DMS114 treated with DMSO at 0.1 percent for 48 hours (cell line): ENCODE data around the gene PAQR9.

ENCODE experiments used
- DNase-seq: peaks from one replicate; lab custom pipeline; 2025; ENCODE audit not compliant: unreplicated experiment; lab: John Stamatoyannopoulos, UW

The PAQR9 gene

DNA sequence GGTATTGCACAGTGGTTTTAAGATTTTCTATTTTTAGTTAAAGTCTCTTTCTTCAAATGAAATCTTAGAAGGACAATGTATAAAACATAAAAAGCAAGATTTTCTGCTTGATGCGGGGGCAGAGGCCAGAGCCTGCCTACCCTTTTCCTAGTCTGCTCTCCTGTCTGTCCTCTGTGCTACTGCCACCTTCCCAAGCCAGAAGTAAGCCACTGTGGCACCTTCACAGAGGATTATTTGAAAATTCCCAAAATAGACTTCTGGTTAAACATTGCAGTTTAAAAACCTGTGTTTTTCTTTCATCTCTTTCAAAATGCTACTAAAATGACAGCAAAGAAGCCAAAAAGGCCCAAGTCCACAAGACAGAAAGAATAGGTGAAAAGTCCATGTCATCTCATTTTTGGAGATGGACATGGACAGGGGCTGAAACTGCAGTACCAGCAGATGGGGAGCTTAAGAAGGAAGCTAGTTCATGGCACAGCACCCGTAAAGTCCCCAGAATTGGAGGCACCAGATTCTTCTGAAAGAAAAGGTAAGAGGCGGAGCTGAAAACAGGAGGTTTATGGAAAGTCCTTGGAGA, 37.0 kb downstream of the PAQR9 start:
- DNase-seq: no peak

DNA sequence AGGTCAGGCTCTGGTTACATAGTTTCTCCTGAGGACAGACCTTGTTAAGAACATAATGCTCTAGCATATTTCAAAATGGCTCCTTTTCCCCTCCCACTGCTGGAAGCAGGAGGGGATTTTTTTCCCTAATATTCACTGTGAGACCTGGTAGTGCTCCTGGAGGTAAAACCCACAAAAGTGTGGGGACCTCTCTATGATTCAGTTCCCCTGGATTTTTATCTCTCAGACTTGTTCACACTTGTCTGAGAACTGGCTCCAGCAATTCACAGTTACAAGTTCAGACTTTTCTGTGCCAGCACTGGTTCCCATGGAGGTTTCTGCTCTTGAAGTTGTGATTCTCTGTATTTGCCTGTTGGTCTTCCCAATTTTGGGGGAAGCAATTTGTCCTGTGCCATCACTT, 38.3 kb downstream of the PAQR9 start:
- no peak for DNase-seq

DNA sequence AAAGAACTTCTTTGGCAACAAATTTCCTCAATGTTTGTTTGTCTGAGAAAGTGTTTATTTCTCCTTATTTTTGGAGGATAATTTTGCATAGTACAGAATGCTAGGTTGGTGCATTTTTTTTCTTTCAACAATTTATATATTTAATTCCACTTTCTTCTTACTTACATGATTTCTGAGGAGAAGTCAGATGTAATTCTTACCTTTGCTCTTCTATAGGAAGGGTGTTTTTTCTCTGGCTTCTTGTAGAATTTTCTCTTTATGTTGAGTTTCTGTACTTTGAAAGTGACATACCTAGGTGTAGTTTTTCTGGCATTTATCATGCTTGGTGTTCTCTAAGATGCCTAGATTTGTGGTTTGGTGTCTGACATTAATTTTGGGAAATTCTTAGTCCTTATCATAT, 39.8 kb downstream of the PAQR9 start:
- DNase-seq: no peak

DNA sequence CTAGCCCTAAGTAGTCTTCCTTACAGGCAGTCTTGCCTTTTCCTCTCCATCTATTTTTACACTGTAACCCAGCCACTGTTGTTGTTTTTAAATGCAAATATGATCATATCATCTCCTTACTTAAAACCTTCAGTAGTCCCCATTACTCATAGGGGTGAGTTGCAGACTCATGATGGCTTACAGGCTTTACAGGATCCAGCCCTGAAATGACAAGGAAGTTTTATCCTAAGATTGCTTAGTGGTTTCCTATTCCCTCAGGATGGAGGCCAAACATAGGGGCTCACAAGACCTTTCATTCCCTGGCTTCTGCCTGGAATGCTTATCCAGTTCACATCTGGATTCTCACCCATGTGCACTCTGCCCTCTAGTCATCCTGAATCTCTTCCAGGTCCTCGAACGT, 46.9 kb downstream of the PAQR9 start:
- DNase-seq: no peak

DNA sequence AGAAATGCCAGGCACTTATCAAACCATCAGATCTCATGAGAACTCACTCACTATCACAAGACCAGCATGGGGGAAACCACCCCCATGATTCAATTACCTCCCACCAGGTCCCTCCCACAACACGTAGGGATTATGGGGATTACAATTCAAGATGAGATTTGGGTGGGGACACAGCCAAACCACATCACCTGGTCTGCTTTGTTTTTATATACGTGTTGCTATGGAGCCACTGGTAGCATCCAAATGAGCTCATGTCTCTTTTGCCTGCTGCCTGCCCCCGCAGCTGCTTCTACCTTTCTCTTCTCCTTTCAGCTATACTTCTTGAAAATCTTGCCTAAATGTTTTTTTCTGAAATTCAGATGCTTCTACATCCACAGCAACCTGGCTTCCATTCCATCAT, 47.8 kb downstream of the PAQR9 start:
- no peak for DNase-seq

DNA sequence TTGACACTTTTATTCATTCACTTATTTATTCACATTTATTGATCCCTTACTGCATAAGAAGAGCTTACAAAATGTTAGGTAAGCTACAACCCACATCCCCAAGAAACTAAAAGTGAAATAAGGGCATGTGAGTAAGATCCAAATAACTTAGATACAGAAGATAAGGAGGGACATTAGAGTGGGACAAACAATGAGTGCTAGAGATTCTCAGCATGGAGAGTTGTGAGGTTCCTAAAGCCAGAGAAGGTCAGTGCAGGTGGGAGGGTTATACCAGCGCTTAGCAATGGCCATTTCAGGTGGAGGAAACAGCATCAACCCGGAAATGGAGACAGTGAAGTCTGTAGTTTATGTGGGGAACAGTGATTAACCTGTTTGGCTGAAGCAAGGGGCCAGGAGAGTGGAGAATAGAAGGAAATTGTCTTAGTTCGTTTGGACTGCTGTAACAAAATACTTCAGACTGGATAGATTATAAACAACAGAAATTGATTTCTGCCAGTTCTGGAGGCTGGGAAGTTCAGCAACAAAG, 49.1 kb downstream of the PAQR9 start:
- DNase-seq: no peak

DNA sequence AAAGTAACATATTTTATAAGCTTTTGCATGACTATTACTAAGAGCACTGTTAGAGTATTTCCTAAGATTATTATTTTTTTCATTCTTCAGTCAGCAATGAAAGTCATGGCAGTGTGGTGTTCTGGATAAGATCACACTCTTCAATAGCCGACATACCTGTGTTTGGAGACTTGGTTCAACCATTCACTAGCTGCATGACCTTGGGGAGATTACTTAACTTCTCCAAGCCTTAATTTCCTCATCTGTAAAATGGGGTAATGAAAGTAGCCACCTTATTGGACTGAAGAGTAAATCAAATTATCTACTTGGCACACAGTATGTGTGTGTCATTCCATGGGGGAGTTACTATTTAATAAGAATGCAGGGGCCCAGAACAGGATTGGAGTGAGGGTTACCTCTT, 50.0 kb downstream of the PAQR9 start:
- no peak for DNase-seq

DNA sequence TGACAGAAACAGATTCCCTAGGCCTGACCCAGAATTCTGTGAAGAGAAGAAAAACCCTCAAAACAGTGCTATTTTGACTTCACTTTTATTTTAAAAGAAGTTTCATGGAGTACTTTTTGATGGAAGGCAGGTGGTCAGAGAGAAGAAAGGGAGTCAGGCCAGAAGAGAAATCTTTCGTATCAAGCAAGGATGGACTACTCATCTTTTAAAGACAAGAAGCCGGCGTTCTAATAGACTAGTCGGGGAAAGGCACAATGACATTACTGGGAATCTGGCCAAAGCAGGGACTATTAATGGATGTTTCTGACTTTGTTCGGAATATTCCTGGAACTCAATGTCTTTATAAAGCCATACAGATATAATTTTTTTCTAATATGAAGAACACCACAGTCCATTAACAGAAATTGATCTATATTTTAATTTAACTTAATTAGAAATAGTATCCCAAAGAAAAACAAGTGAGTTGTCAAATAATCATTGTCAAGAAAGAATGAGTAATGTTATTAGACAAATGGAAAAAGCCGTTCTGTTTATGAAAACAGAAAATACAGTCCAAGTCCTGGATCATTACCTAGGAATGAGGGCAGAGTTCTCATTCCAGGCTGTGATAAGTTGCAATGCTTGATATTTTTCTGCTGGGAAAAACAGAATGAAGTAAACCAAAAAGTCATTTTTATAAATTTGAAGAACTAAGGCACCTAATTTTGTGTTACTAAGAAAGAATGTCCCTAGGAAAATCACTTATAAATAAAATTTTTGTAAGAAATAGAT, 50.9 kb downstream of the PAQR9 start:
- no peak for DNase-seq
